HG03045 (cell line): ENCODE results near the gene CAMKK1.

Experiments used
- ATAC-seq: cut with Tn5 transposase; IDR thresholded peaks from one replicate; pipeline ENCODE4 v1.9.1; 2021; ENCODE audit warnings: mild to moderate bottlenecking, moderate library complexity; ENCODE audit not compliant: unreplicated experiment

The CAMKK1 gene

DNA sequence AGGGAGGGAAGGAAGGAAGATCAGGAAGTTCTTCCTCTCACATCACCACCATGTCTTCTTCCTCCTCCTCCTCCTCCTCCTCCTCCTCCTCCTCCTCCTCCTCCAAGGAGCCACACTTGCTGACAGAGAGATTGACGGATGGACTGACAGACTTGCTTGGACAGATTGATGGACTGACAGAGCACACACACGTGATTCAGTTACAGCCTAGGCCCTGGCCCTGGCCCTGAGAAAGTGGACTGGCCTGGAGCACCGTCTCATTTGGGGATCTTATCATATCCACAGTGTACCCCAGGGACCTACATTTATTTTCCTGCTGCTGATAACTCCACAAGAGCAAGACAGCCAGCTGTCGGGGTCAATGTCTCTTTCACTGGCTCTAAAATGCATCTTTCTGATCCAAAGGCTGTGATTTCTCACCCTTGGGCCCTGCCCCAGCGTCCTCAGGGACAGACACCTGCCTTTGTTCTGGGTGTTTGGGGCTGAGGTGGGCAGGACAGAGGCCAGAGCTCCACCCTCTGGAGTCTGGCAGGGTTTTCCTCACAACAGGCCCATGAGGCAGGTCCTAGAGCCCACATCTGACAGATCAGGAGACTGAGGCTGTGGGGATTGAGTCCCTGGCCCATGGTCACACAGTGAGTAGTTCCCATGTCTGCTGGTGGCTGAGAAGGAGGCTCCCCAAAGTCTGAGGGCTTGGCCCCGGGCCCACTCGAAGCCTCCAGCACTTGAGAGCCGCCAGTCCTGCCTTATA is 25.7 kb upstream of the CAMKK1 start:
- no peak for ATAC-seq

DNA sequence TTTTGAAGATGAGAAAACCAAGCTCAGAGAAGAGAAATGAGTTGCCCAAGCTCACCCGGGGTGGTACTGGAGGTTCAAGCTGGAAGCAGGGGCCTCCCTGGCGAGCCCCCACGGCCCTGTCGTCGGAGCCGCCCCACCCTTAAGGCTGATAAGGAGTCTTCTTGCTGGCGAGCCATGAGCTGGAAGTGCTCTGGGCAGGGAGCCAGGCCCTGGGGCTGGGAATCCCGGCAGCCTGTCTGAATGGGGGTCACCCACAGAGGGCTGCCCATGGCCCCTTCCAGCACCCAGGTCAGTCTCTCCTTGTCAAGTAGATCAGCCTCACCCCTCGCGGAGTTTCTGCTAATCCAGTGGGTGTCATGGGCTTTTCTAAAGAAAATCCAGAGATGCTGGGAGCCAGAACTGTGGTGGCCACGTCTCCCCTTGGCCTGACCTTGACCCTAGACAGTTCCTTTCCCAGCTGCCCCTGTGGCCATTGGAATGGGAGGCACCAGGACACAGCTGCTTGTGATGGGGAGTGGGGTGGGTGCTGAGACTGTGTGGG is 24.6 kb upstream of the CAMKK1 start:
- ATAC-seq: no peak

DNA sequence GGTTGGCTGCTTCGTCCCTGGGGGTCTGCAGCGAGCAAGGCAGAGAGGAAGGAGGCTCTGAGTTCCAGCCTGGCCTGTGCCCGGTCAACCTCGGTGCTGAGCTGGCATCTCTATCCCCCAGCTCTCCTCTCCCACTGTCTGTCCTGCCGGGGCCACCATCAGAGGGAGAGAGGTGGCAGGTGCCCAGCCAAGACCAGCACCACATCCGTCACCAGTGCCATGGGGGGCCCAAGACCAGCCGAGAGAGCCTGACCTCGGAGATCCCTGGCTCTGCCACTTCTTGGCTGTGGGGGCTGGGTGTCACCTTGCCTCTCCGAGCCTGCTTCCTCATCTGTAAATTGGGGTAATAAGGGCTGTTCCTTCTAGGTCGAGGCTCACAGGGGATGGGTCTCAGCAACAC is 24.0 kb upstream of the CAMKK1 start:
- no peak for ATAC-seq

GRCh38 chr17:3915995-3916696 is 23.3 kb upstream of the CAMKK1 start, which contains the start of gene P2RX1:
Gene P2RX1, minus strand, starts transcription at chr17:3916465. Its CDS starts 240 bp downstream, at chr17:3916225.
- ATAC-seq: no peak

DNA sequence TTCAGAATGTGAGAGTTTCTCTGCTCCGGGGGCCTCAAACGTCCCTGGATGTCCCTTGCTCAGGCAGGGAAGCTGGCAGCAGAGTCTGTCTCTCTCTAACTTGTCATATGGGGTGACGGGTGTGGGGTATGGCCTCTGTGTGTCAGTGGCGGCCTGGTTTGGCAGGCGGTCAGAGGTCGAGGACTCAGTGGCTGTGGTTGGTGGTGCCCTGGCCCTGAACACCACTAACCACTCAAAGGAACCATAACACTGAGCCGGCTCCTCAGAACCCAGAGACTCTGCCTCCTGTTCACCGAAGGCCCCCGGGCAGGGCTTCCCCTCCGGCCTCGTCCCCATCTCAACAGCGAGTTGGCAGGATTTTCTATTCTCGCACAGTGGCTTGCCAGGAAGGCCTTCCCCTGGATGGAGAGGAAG is 22.7 kb upstream of the CAMKK1 start:
- no peak for ATAC-seq

DNA sequence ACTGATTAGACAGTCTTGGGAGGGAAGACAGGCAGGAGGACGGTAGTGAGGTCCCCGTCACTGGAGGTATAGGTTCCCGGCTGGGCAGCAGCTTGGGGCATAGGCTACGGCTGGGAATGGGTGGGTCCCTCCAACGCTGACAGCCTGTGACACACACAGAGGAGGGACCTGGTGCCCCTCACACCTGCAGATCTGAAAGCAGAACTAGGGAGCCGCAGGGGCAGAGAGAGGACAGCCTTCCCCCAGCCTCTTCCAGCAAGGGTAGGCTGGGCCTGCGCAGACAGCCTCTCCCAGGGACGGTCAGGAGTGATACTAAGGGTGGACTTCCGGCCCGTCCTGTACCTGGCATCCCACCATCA is 21.4 kb upstream of the CAMKK1 start:
- peak; percentile 52 for ATAC-seq

GRCh38 chr17:3913531-3914311 is 20.9 kb upstream of the CAMKK1 start:
- ATAC-seq: peak; percentile 42

GRCh38 chr17:3912827-3913226 is 20.0 kb upstream of the CAMKK1 start:
- no peak for ATAC-seq

GRCh38 chr17:3911271-3912053 is 18.6 kb upstream of the CAMKK1 start:
- peak; percentile 59 for ATAC-seq

GRCh38 chr17:3910420-3911270 is 17.8 kb upstream of the CAMKK1 start:
- ATAC-seq: no peak

DNA sequence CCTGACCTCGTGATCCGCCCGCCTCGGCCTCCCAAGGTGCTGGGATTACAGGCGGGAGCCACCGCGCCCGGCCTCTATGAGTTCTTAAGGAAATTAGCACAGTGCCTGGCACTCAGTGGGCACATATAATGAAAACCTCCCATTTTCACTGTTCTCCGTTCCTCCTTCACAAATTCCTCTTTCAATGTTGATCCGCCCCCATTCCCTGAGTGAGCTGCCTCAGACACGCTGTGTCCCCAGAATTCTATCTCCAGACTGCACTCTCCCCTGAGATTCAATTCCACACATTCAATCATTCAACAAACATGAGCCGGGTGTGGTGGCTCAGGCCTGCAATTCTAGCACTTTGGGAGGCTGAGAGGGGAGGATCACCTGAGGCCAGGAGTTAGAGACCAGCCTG is 16.4 kb upstream of the CAMKK1 start:
- no peak for ATAC-seq

- no peak for ATAC-seq
Measured at GRCh38 chr17:3907483-3908216, 14.8 kb upstream of the CAMKK1 start.

- ATAC-seq: no peak
Measured at GRCh38 chr17:3906881-3907280, 14.0 kb upstream of the CAMKK1 start.

GRCh38 chr17:3905017-3905520 is 12.2 kb upstream of the CAMKK1 start:
- no peak for ATAC-seq

DNA sequence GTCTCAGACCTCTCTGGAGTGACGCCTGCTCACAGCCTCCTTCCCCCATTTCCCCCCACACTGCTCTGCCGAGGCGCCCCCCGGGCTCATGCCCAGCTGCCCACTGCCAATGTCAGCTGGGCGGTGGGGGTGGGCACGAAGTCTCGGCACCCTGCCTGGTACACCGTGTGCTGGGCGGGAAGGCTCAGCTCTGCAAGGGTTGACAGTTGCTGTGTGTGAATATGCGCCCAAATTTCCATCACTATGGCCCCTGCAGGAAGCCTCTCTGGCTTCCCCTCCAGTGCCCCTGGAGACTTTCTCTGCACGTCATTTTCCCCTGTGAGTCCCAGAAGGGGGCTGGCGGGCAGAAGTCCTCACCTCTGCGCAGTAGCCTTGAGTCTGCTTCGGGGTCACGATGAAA is 11.6 kb upstream of the CAMKK1 start:
- ATAC-seq: no peak

- ATAC-seq: no peak
Measured at GRCh38 chr17:3903881-3904290, 11.0 kb upstream of the CAMKK1 start.

DNA sequence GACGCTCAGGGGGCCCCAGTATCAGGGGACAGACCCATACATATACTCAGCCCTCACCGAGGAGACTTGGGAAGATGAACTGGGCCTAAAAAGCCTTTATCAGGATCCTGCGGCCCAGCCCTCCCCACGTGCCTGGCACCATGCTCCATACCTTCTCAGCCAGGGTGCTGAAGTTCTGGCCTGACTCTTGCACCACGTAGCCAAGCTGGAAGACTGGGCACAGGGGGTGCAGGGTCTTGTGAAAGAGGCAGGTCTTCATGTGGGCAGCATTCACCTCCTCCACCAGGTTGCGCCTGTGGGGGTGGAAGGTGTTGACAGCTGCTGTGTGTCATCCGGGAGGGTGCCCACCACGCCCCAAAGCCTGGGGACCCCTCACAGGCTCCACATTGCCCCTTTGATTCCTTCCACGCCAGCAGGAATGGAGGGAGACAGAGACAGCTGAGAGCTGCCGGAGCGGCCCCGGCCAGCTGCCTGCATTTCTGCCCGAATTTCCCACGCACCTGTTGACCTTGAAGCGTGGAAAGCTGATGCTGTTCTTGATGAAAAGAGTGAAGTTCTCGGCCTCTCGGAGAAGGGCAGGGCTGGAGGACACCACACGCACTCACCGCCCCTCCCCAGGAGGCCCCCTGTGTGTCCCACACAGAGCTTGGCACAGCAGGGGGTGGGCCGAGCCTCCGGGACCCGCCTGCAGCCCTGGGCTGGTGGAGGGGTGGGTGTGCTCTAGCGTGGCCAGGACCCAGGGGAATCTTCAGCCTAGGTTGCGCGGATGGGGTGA is 10.4 kb upstream of the CAMKK1 start:
- ATAC-seq: no peak

DNA sequence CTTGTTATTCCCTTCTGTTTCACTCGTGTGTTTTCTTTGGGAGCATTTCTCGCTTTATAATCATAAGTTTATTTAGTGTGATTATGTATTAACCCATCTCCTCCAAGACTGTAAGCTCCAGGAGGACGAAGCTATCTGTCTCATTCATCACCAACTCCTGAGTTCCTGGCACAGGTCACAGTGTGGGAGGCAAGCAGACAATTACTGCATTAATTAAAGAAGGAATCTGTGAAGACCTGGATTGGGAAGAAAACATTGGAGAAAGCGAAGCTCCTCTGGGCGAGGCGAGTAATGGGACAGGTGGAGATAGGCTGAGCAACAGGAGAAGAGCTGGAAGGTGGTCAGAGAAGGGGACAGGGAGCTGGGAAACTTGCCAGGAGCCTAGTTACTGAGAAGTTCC is 7.8 kb upstream of the CAMKK1 start:
- ATAC-seq: no peak
